HepG2 (cell line): ENCODE results near the gene ENDOU. TPM values are rescaled to one million over a fixed set of nuclear protein-coding genes. Genes with fewer than 3 reads are reported as not detected.

Experiments used
- ATAC-seq: fragments of 200-7000 bp; cut with Tn5 transposase; 3 replicates; pipeline ENCODE4 v1.9.1; 2020; ENCODE audit warnings: mild to moderate bottlenecking, moderate library complexity
- BruUV-seq: library from RNA; stranded (reverse); fragments of 400-500 nt; replicated peaks from 2 replicates; lab custom pipeline; 2021; lab: Mats Ljungman, UMichigan
- CTCF ChIA-PET: fragments of 300-600 bp; formaldehyde crosslinking; extraction: SDS; loops from one replicate; lab custom pipeline; 2021; ENCODE audit warnings: low total read pairs, inconsistent platforms, low intra/inter-chr PET ratio; lab: Yijun Ruan, JAX
- POLR2A ChIA-PET: fragments of 350-600 bp; sonication (Branson Sonifier 250); formaldehyde crosslinking; loops from one replicate; lab custom pipeline; 2020; ENCODE audit warnings: antibody characterized with exemption, inconsistent platforms; lab: Yijun Ruan, JAX
- DNase-seq: peaks from one replicate; pipeline ENCODE4 v3.0.0-alpha.2; 2015; ENCODE audit warnings: low spot score
- FAIRE-seq: peaks from 3 replicates; lab custom pipeline; 2011; peaks lifted over from hg19 to GRCh38; lab: Jason Lieb, UNC
- H2AFZ ChIP-seq: one replicate; pipeline ENCODE4 v1.6.1; 2011; ENCODE audit warnings: low read length, inconsistent platforms
- H3K27ac ChIP-seq: fragments of 300-600 bp; 3 replicates; pipeline ENCODE4 v1.8.0; 2011; ENCODE audit warnings: mixed run types, mild to moderate bottlenecking, mixed read lengths, low read length, inconsistent platforms; ENCODE audit not compliant: insufficient read depth; ENCODE audit errors: extremely low read length
- H3K27me3 ChIP-seq, 2 experiments: fragments of 200-600 bp in 1 of 2; 2 replicates in 1 of 2; 3 replicates in 1 of 2; pipeline versions ENCODE4 v1.6.0 to v1.8.0; 2011; ENCODE audit warnings: low read length in 2 of 2, mild to moderate bottlenecking in 2 of 2, moderate library complexity in 2 of 2, inconsistent platforms in 1 of 2; ENCODE audit not compliant: insufficient read depth in 2 of 2, control insufficient read depth in 1 of 2
- H3K36me3 ChIP-seq, 2 experiments: fragments of 200-600 bp in 1 of 2; replicated peaks in 1 of 2; 2 replicates in 1 of 2; 3 replicates in 1 of 2; pipeline versions ENCODE4 v1.5.1 to v1.8.0; 2011; ENCODE audit warnings: low read length in 2 of 2, inconsistent platforms in 1 of 2; ENCODE audit not compliant: insufficient read depth in 2 of 2, control insufficient read depth in 1 of 2
- H3K4me1 ChIP-seq: 2 replicates; pipeline ENCODE4 v1.5.1; 2012; ENCODE audit warnings: low read length, inconsistent platforms; ENCODE audit not compliant: insufficient read depth
- H3K4me2 ChIP-seq: 2 replicates; pipeline ENCODE4 v1.6.0; 2011; ENCODE audit warnings: low read depth, low read length, inconsistent platforms
- H3K4me3 ChIP-seq, 3 experiments: fragments of 200-600 bp in 1 of 3; sonication (generic), shearing (Covaris generic) in 1 of 3; replicated peaks in 1 of 3; 2 replicates each; pipeline ENCODE4 v1.5.1; 2011 to 2016; ENCODE audit warnings: low read length in 3 of 3, inconsistent platforms in 2 of 3, low read depth in 2 of 3, mild to moderate bottlenecking in 2 of 3, control low read depth in 1 of 3, mixed read lengths in 1 of 3; ENCODE audit not compliant: insufficient read depth in 1 of 3
- H3K79me2 ChIP-seq: one replicate; pipeline ENCODE4 v1.6.1; 2011; ENCODE audit warnings: low read length, inconsistent platforms; ENCODE audit not compliant: insufficient read depth
- H3K9ac ChIP-seq: 2 replicates; pipeline ENCODE4 v1.6.0; 2011; ENCODE audit warnings: mild to moderate bottlenecking, low read depth, low read length, inconsistent platforms; ENCODE audit not compliant: insufficient read depth
- H3K9me3 ChIP-seq: 2 replicates; pipeline ENCODE4 v1.5.1; 2012; ENCODE audit warnings: mild to moderate bottlenecking, low read length
- H4K20me1 ChIP-seq: 2 replicates; pipeline ENCODE4 v1.6.0; 2011; ENCODE audit warnings: inconsistent platforms, mild to moderate bottlenecking, low read length, moderate library complexity; ENCODE audit not compliant: insufficient read depth
- DBP ChIP-seq: sonication (generic); formaldehyde crosslinking; IDR thresholded peaks from 2 replicates; pipeline ENCODE4 v1.4.0; 2020; ENCODE audit warnings: missing genetic modification reagents; ENCODE audit errors: not compliant biosample characterization
- FOXA3 ChIP-seq: IDR thresholded peaks from 2 replicates; pipeline ENCODE4 v1.6.1; 2016; ENCODE audit warnings: missing genetic modification reagents, missing compliant biosample characterization
- FOXM1 ChIP-seq: sonication (generic); formaldehyde crosslinking; IDR thresholded peaks from 2 replicates; pipeline ENCODE4 v1.5.0; 2020; ENCODE audit warnings: missing genetic modification reagents
- KAT8 ChIP-seq: IDR thresholded peaks from 2 replicates; pipeline ENCODE4 v1.6.1; 2016; ENCODE audit warnings: missing genetic modification reagents, missing compliant biosample characterization
- MTERF4 ChIP-seq: sonication (generic); formaldehyde crosslinking; IDR thresholded peaks from 2 replicates; pipeline ENCODE4 v1.8.0; 2023; ENCODE audit warnings: mild to moderate bottlenecking, missing genetic modification reagents
- PRMT3 ChIP-seq: sonication (generic); formaldehyde crosslinking; IDR thresholded peaks from 2 replicates; pipeline ENCODE4 v1.8.1; 2022; ENCODE audit warnings: low read depth, mild to moderate bottlenecking, moderate library complexity, missing genetic modification reagents, borderline replicate concordance
- SP1 ChIP-seq, 2 experiments: fragments of 450-650 bp in 1 of 2; sonication (generic) in 1 of 2; formaldehyde crosslinking in 1 of 2; IDR thresholded peaks; 2 replicates each; pipeline versions ENCODE4 v1.4.0 to v1.6.1; 2016 to 2020; ENCODE audit warnings: missing genetic modification reagents in 1 of 2
- SP2 ChIP-seq: sonication (generic); formaldehyde crosslinking; IDR thresholded peaks from 2 replicates; pipeline ENCODE4 v1.5.1; 2020; ENCODE audit warnings: mild to moderate bottlenecking, missing genetic modification reagents
- TEAD3 ChIP-seq: optimal IDR thresholded peaks from 2 replicates; pipeline ENCODE3; 2016; ENCODE audit warnings: borderline replicate concordance
- TGIF2 ChIP-seq: IDR thresholded peaks from 2 replicates; pipeline ENCODE4 v1.6.1; 2016; ENCODE audit warnings: control low read depth, missing compliant biosample characterization
- TP53 ChIP-seq: sonication (generic); formaldehyde crosslinking; conservative IDR thresholded peaks from 2 replicates; pipeline ENCODE4 v1.4.0; 2020; ENCODE audit warnings: missing genetic modification reagents
- XRCC5 ChIP-seq: fragments of 200-400 bp; formaldehyde crosslinking; optimal IDR thresholded peaks from 2 replicates; pipeline ENCODE3; 2017; ENCODE audit warnings: mild to moderate bottlenecking, low read length
- ZBTB33 ChIP-seq: sonication (generic); formaldehyde crosslinking; IDR thresholded peaks from 2 replicates; pipeline ENCODE4 v1.4.0; 2020; ENCODE audit warnings: missing genetic modification reagents
- ZBTB46 ChIP-seq: sonication (generic); formaldehyde crosslinking; IDR thresholded peaks from 2 replicates; pipeline ENCODE4 v1.4.0; 2020; ENCODE audit warnings: mild to moderate bottlenecking, missing genetic modification reagents, borderline replicate concordance
- ZNF570 ChIP-seq: sonication (generic); formaldehyde crosslinking; IDR thresholded peaks from 2 replicates; pipeline ENCODE4 v1.4.0; 2020; ENCODE audit warnings: mild to moderate bottlenecking, missing genetic modification reagents, borderline replicate concordance
- ZSCAN12 ChIP-seq: sonication (generic); formaldehyde crosslinking; IDR thresholded peaks from 2 replicates; pipeline ENCODE4 v1.9.0; 2021; ENCODE audit warnings: mild to moderate bottlenecking, missing genetic modification reagents
- ZSCAN5A ChIP-seq: sonication (generic); formaldehyde crosslinking; IDR thresholded peaks from 2 replicates; pipeline ENCODE4 v1.8.0; 2022; ENCODE audit warnings: mild to moderate bottlenecking, missing genetic modification reagents, borderline replicate concordance
- WGBS: methylation state at CpG from one replicate; pipeline ENCODE4 v1.1.6; 2017; ENCODE audit warnings: low lambda C conversion rate; 5-methylcytosine and 5-hydroxymethylcytosine counted together
- in situ Hi-C: cut with HindIII; loops from 2 replicates; pipeline ENCODE4 v1.10.0; 2017; ENCODE audit warnings: low pct_unique_long_range_greater_than_20kb; ENCODE audit not compliant: extremely low pct_ligation_motif_present
- intact Hi-C: fragments of 100-400 bp; cut with micrococcal nuclease; formaldehyde crosslinking; loops from one replicate; pipeline ENCODE4 v1.10.0; 2022; ENCODE audit not compliant: unreplicated experiment
- polyA plus RNA-seq, 8 experiments: library from polyadenylated mRNA; depleted of rRNA in 3 of 8; stranded (reverse) in 7 of 8; unstranded in 1 of 8; fragments of >200 nt; fragmentation: Illumina TruSeq in 4 of 8; extraction: Trizol in 4 of 8; gene quantifications; 2 replicates each; pipeline versions ENCODE4 v1.2.1 to v1.2.3, GENCODE V29; 2011 to 2016; ENCODE audit warnings: low read depth in 4 of 8, missing spikeins in 1 of 8, mixed read lengths in 1 of 8; ENCODE audit not compliant: insufficient read depth in 1 of 8
- total RNA-seq, 5 experiments: library from RNA; depleted of rRNA; stranded (reverse); fragments of >200 nt; fragmentation: Illumina TruSeq; extraction: Trizol; gene quantifications; 2 replicates each; pipeline ENCODE4 v1.2.3, GENCODE V29; 2016; ENCODE audit warnings: low read depth in 1 of 5

Gene ENDOU
- total and polyA plus RNA-seq, 2 of the 13 experiments (the other 11 are each of a cell fraction or from before 2014, with no cell fraction given) = not detected

- DNase-seq (peak; percentile 42), ATAC-seq (peak; percentile 96), FAIRE-seq (peak; percentile 84)
- intact Hi-C loops = no loop called here
- Histone ChIP-seq H3K27me3 (no peaks in the 10 kb centered on the region; a peak in 1 of 5 replicates), H3K4me3 (peak overlapping the region in 1 of 3 experiments; percentile 48; a peak in 2 of 6 replicates), H3K4me1 (peaks cover 12% of the 10 kb centered on the region), H3K79me2 (no peaks in the 10 kb centered on the region), H4K20me1 (no peaks in the 10 kb centered on the region), H3K4me2 (peak overlapping the region; percentile 69), H3K27ac (no peak overlapping the region), H2AFZ (no peak overlapping the region), H3K9me3 (no peaks in the 10 kb centered on the region), H3K9ac (no peak overlapping the region), H3K36me3 (no peaks in the 10 kb centered on the region)
- in situ Hi-C loops = loop anchor here (5.0 kb wide), 1 partner anchor 120 kb away; no protein-coding TSS in a partner anchor
- 14% methylated on average over 9 of the region's 13 CpGs for WGBS
- BruUV-seq = no TSS peak
- ChIA-PET POLR2A (no interaction called here), CTCF (interaction anchor here (1.5 to 3.9 kb wide), 4 partner anchors 50 to 120 kb away, joined by 4 to 56 read pairs (median 8); no protein-coding TSS in a partner anchor)
- TF ChIP-seq FOXM1 (CRISPR knock-in tag) (no peak), SP1 (IDR thresholded peaks at IDR 0.05) (no peak), SP1 (CRISPR knock-in tag; IDR thresholded peaks at IDR 0.05) (no peak), XRCC5 (peak; percentile 66), PRMT3 (CRISPR knock-in tag) (no peak), TEAD3 (peak; percentile 7), ZSCAN12 (CRISPR knock-in tag) (no peak), ZSCAN5A (CRISPR knock-in tag) (no peak), FOXA3 (CRISPR knock-in tag) (0 out of 2 replicates have a peak, but pooled peaks have one; percentile 16), ZBTB33 (CRISPR knock-in tag) (no peak), TGIF2 (CRISPR knock-in tag) (no peak), ZBTB46 (CRISPR knock-in tag) (no peak), DBP (CRISPR knock-in tag) (no peak), ZNF570 (CRISPR knock-in tag) (no peak), MTERF4 (CRISPR knock-in tag) (no peak), SP2 (CRISPR knock-in tag) (no peak), KAT8 (peak; percentile 32; the same call in 1 of the 2 replicates), TP53 (CRISPR knock-in tag) (no peak)
Measured at GRCh38 chr12:47717443-47718193, 7.7 kb downstream of the ENDOU start.
